Spleen (tissue), 11 donors: ENCODE measurements around the gene DPH2. TPM values are rescaled to one million over a fixed set of nuclear protein-coding genes. Genes with fewer than 3 reads are reported as not detected.

Experiments
- DNase-seq: peaks from one replicate; pipeline ENCODE4 v3.0.0-alpha.2; 2020
- H3K27ac ChIP-seq, 8 donors: fragments of 200-600 bp; sonication (generic) in 7 of 8; 1 replicate in 4 of 8; 2 replicates in 4 of 8; pipeline versions ENCODE4 v1.5.0 to v1.8.0; 2016 to 2021; ENCODE audit warnings: inconsistent platforms in 4 of 8, mild to moderate bottlenecking in 4 of 8, moderate library complexity in 1 of 8
- H3K27me3 ChIP-seq, 7 donors: fragments of 200-600 bp; sonication (generic) in 6 of 7; replicated peaks in 1 of 7; 1 replicate in 4 of 7; 2 replicates in 3 of 7; pipeline versions ENCODE4 v1.5.0 to v1.8.0; 2016 to 2021; ENCODE audit warnings: inconsistent platforms in 3 of 7, mild to moderate bottlenecking in 1 of 7
- H3K36me3 ChIP-seq, 6 donors: fragments of 200-600 bp; sonication (generic) in 5 of 6; 1 replicate in 4 of 6; 2 replicates in 2 of 6; pipeline versions ENCODE4 v1.5.0 to v1.8.0; 2016 to 2021; ENCODE audit warnings: inconsistent platforms in 2 of 6
- H3K4me1 ChIP-seq, 6 donors: fragments of 200-600 bp; sonication (generic) in 5 of 6; 1 replicate in 3 of 6; 2 replicates in 3 of 6; pipeline versions ENCODE4 v1.5.0 to v1.8.0; 2016 to 2021; ENCODE audit warnings: inconsistent platforms in 3 of 6
- H3K4me3 ChIP-seq, 8 donors: fragments of 200-600 bp; sonication (generic) in 7 of 8; 1 replicate in 4 of 8; 2 replicates in 4 of 8; pipeline versions ENCODE4 v1.5.0 to v1.8.0; 2016 to 2021; ENCODE audit warnings: inconsistent platforms in 4 of 8, mild to moderate bottlenecking in 4 of 8, moderate library complexity in 2 of 8
- H3K9me3 ChIP-seq, 8 donors: fragments of 200-600 bp; sonication (generic) in 7 of 8; 1 replicate in 4 of 8; 2 replicates in 4 of 8; pipeline versions ENCODE4 v1.5.0 to v1.8.0; 2016 to 2021; ENCODE audit warnings: inconsistent platforms in 4 of 8
- CTCF ChIP-seq, 11 experiments: fragments of 200-600 bp in 7 of 11; fragments of 450-650 bp in 4 of 11; sonication (generic) in 4 of 11; IDR thresholded peaks in 8 of 11; conservative IDR thresholded peaks in 3 of 11; 1 replicate in 7 of 11; 2 replicates in 4 of 11; pipeline versions ENCODE4 v1.4.0 to v1.8.0; 2016 to 2021; ENCODE audit warnings: antibody characterized with exemption in 11 of 11, inconsistent platforms in 4 of 11, mild to moderate bottlenecking in 1 of 11
- POLR2A ChIP-seq, 3 donors: fragments of 450-650 bp; IDR thresholded peaks; one replicate each; pipeline ENCODE4 v1.5.1; 2017; ENCODE audit warnings: antibody characterized with exemption in 3 of 3, mild to moderate bottlenecking in 1 of 3
- POLR2AphosphoS5 ChIP-seq, 3 donors: sonication (generic); formaldehyde crosslinking; IDR thresholded peaks; one replicate each; pipeline ENCODE4 v1.5.1; 2017; ENCODE audit warnings: antibody characterized with exemption in 3 of 3
- WGBS, 5 donors: extraction: QIAGEN DNeasy Blood & Tissue Kit in 3 of 5; methylation state at CpG; one replicate each; pipeline versions ENCODE4 v1.1.5 to v1.1.7; 2013 to 2018; 5-methylcytosine and 5-hydroxymethylcytosine counted together
- intact Hi-C: fragments of 100-400 bp; cut with DNase I; formaldehyde crosslinking; loops from one replicate; pipeline ENCODE4 v1.15.0; 2023; ENCODE audit warnings: low total_unique reads
- polyA plus RNA-seq, 3 donors: library from polyadenylated mRNA; stranded (reverse); fragments of 200-250 nt; gene quantifications; one replicate each; pipeline ENCODE4 v1.2.1, GENCODE V29; 2013
- total RNA-seq, 7 donors: library from RNA; depleted of rRNA in 3 of 7; stranded (reverse); fragments of >200 nt in 3 of 7; fragmentation: NEBNext Ultra II Directional in 4 of 7; extraction: Animal tissue kit (Norgen Biotek cat#: 25700) in 4 of 7; gene quantifications; one replicate each; pipeline versions ENCODE4 v1.1.0 to v1.2.1, GENCODE V29; 2016 to 2021
- donor health status: healthy with polysubstance abuse.
- donor health status: DM: no; HTN: no; CAD: no; lungs with moderate emphysema.
- donor health status: DM: no; HTN: no; CAD: no.
- donor health status: Bipolar disorder and iron deficiency.
- donor health status: healthy.
- donor health status: DM: no; HTN: no; CAD: no.
- donor health status: DM: yes; HTN: yes; CAD: no.

Gene DPH2
- total and polyA plus RNA-seq, 10 donors = 15.7 to 36.5 (median 24.5) TPM

GRCh38 chr1:43963890-43964289 lies 5.9 kb upstream of the DPH2 start:
- H3K4me3 ChIP-seq = no peak overlapping the region
- intact Hi-C loops = no loop called here
- DNase-seq = peak; percentile 36
- peaks cover 0 to 87% (median 21%) of the 10 kb centered on the region in 6 donors for H3K36me3 ChIP-seq
- H3K27me3 ChIP-seq = no peaks in the 10 kb centered on the region
- TF ChIP-seq CTCF (IDR thresholded peaks at IDR 0.05 in 8 of 11, conservative IDR thresholded peaks at IDR 0.05 in 3 of 11) = no peak
- TF ChIP-seq POLR2A (IDR thresholded peaks at IDR 0.05) = no peak
- no peak for TF ChIP-seq POLR2AphosphoS5 (IDR thresholded peaks at IDR 0.05)
- no peak overlapping the region for H3K27ac ChIP-seq
- H3K4me1 ChIP-seq = no peaks in the 10 kb centered on the region
- no peaks in the 10 kb centered on the region for H3K9me3 ChIP-seq
- WGBS, 5 donors = 57 to 87% (median 64%) methylated on average over 5 of the region's 5 CpGs

GRCh38 chr1:43965316-43965715 lies 4.5 kb upstream of the DPH2 start:
- TF ChIP-seq POLR2A (IDR thresholded peaks at IDR 0.05) = no peak
- no peak for TF ChIP-seq POLR2AphosphoS5 (IDR thresholded peaks at IDR 0.05)
- intact Hi-C loops = no loop called here
- H3K36me3 ChIP-seq = peaks cover 0 to 72% (median 12%) of the 10 kb centered on the region in 6 donors

GRCh38 chr1:43968348-43968948 lies 1.4 kb upstream of the DPH2 start:
- Histone ChIP-seq H3K27me3 (no peaks in the 10 kb centered on the region), H3K9me3 (no peaks in the 10 kb centered on the region), H3K36me3 (peaks cover 0 to 66% (median 12%) of the 10 kb centered on the region in 6 donors), H3K27ac (no peak overlapping the region), H3K4me3 (no peak overlapping the region), H3K4me1 (peaks cover 9 to 30% (median 21%) of the 10 kb centered on the region in 6 donors)
- intact Hi-C loops = no loop called here
- no peak for TF ChIP-seq POLR2A (IDR thresholded peaks at IDR 0.05)
- no peak for TF ChIP-seq POLR2AphosphoS5 (IDR thresholded peaks at IDR 0.05)
- TF ChIP-seq CTCF (IDR thresholded peaks at IDR 0.05 in 8 of 11, conservative IDR thresholded peaks at IDR 0.05 in 3 of 11) = no peak
- WGBS, 5 donors = 90 to 94% (median 93%) methylated on average over 6 of the region's 6 CpGs
- no peak for DNase-seq

More at GRCh38 chr1:43965316-43965715, 4.5 kb upstream of the DPH2 start:
- Histone ChIP-seq H3K27ac (no peak overlapping the region), H3K9me3 (no peaks in the 10 kb centered on the region), H3K4me1 (peaks cover 2 to 13% (median 8%) of the 10 kb centered on the region in 6 donors), H3K4me3 (no peak overlapping the region), H3K27me3 (no peaks in the 10 kb centered on the region)
- WGBS, 5 donors = 87 to 98% (median 91%) methylated on average over 2 to 3 of the region's 3 CpGs
- no peak for DNase-seq

GRCh38 chr1:43969416-43969745 lies 429 bp upstream of the DPH2 start:
- DNase-seq = no peak
- WGBS, 5 donors = 54 to 67% (median 62%) methylated on average over 7 of the region's 7 CpGs
- Histone ChIP-seq H3K4me1 (peaks cover 15 to 40% (median 28%) of the 10 kb centered on the region in 6 donors), H3K4me3 (peak overlapping the region in 7 of 8 donors; percentile 78 to 97 (median 95)), H3K27me3 (no peaks in the 10 kb centered on the region), H3K9me3 (no peaks in the 10 kb centered on the region), H3K27ac (peak overlapping the region in 1 of 8 donors; percentile 77), H3K36me3 (peaks cover 0 to 57% (median 12%) of the 10 kb centered on the region in 6 donors)
- TF ChIP-seq CTCF (IDR thresholded peaks at IDR 0.05 in 8 of 11, conservative IDR thresholded peaks at IDR 0.05 in 3 of 11) (no peak), POLR2AphosphoS5 (IDR thresholded peaks at IDR 0.05) (no peak), POLR2A (IDR thresholded peaks at IDR 0.05) (no peak)
- intact Hi-C loops = no loop called here
